Measurements from ENCODE around the gene TBC1D8. TPM values are rescaled to one million over a fixed set of nuclear protein-coding genes. Genes with fewer than 3 reads are reported as not detected.

Gene TBC1D8
- total and polyA plus RNA-seq, 2 of the 13 experiments (the other 11 are each of a cell fraction or from before 2014, with no cell fraction given): 45.1 to 95.4 TPM

DNA sequence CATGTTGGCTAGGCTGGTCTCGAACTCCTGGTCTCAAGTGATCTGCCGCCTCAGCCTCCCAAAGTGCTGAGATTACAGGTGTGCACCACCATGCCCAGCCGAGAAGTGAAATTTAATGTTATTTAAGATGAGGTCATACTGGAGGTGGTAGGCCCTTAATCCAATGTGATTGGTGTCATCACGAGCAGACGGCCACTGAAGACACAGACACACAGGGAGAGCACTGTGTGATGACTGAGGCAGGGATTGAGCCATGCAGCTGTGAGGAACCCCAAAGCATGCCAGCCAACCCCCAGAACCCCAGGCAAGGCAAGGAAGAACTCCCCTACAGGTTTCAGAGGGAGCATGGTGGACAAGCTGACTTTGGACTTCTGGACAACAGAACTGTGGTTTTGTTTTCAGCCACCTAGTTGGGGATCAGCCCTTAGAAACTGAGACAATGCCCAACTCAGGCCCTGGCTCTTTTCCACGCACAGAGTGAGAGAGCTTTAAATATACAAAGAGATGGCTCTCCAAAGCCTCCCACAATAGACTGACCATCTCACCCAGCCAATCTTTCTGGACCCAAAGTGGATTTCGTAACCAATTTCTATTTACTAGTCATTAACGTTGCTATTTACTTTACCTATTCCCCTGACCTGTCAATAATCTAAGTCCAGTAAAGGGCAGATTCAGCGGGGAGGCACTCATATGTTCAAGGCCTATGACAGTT, 34.2 kb downstream of the TBC1D8 start (continued):
- TF ChIP-seq, protein P1, sequence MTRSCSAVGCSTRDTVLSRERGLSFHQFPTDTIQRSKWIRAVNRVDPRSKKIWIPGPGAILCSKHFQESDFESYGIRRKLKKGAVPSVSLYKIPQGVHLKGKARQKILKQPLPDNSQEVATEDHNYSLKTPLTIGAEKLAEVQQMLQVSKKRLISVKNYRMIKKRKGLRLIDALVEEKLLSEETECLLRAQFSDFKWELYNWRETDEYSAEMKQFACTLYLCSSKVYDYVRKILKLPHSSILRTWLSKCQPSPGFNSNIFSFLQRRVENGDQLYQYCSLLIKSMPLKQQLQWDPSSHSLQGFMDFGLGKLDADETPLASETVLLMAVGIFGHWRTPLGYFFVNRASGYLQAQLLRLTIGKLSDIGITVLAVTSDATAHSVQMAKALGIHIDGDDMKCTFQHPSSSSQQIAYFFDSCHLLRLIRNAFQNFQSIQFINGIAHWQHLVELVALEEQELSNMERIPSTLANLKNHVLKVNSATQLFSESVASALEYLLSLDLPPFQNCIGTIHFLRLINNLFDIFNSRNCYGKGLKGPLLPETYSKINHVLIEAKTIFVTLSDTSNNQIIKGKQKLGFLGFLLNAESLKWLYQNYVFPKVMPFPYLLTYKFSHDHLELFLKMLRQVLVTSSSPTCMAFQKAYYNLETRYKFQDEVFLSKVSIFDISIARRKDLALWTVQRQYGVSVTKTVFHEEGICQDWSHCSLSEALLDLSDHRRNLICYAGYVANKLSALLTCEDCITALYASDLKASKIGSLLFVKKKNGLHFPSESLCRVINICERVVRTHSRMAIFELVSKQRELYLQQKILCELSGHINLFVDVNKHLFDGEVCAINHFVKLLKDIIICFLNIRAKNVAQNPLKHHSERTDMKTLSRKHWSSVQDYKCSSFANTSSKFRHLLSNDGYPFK (CRISPR knock-in tag; IDR thresholded peaks at IDR 0.05; ENCODE audit: borderline replicate concordance): no peak
- 0 out of 2 replicates have a peak, but pooled peaks have one; percentile 30 for TF ChIP-seq TCF7L2 (IDR thresholded peaks at IDR 0.05; ENCODE audit: low read depth, low read length)
- TF ChIP-seq NR2C2 (CRISPR knock-in tag; IDR thresholded peaks at IDR 0.05; ENCODE audit: borderline replicate concordance): peak; percentile 84
- TF ChIP-seq BRD4 (CRISPR knock-in tag; IDR thresholded peaks at IDR 0.05): peak; percentile 72; the same call in 1 of the 2 replicates
- TF ChIP-seq ZNF563 (CRISPR knock-in tag; IDR thresholded peaks at IDR 0.05): peak; percentile 47
- TF ChIP-seq, protein P2, sequence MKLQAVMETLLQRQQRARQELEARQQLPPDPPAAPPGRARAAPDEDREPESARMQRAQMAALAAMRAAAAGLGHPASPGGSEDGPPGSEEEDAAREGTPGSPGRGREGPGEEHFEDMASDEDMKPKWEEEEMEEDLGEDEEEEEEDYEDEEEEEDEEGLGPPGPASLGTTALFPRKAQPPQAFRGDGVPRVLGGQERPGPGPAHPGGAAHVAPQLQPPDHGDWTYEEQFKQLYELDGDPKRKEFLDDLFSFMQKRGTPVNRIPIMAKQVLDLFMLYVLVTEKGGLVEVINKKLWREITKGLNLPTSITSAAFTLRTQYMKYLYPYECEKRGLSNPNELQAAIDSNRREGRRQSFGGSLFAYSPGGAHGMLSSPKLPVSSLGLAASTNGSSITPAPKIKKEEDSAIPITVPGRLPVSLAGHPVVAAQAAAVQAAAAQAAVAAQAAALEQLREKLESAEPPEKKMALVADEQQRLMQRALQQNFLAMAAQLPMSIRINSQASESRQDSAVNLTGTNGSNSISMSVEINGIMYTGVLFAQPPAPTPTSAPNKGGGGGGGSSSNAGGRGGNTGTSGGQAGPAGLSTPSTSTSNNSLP (IDR thresholded peaks at IDR 0.05; ENCODE audit: low read depth, low read length): peak; percentile 90
- peak; percentile 82; the same call in 1 of the 2 replicates for TF ChIP-seq ZNF343 (CRISPR knock-in tag; IDR thresholded peaks at IDR 0.05)
- peak; percentile 67 for TF ChIP-seq LCORL (IDR thresholded peaks at IDR 0.05)
- peak; percentile 96 for TF ChIP-seq LCORL (CRISPR knock-in tag; IDR thresholded peaks at IDR 0.05)
- peak; percentile 90; the same call in 1 of the 2 replicates for TF ChIP-seq ZNF205 (CRISPR knock-in tag; IDR thresholded peaks at IDR 0.05)
- TF ChIP-seq, protein P3, sequence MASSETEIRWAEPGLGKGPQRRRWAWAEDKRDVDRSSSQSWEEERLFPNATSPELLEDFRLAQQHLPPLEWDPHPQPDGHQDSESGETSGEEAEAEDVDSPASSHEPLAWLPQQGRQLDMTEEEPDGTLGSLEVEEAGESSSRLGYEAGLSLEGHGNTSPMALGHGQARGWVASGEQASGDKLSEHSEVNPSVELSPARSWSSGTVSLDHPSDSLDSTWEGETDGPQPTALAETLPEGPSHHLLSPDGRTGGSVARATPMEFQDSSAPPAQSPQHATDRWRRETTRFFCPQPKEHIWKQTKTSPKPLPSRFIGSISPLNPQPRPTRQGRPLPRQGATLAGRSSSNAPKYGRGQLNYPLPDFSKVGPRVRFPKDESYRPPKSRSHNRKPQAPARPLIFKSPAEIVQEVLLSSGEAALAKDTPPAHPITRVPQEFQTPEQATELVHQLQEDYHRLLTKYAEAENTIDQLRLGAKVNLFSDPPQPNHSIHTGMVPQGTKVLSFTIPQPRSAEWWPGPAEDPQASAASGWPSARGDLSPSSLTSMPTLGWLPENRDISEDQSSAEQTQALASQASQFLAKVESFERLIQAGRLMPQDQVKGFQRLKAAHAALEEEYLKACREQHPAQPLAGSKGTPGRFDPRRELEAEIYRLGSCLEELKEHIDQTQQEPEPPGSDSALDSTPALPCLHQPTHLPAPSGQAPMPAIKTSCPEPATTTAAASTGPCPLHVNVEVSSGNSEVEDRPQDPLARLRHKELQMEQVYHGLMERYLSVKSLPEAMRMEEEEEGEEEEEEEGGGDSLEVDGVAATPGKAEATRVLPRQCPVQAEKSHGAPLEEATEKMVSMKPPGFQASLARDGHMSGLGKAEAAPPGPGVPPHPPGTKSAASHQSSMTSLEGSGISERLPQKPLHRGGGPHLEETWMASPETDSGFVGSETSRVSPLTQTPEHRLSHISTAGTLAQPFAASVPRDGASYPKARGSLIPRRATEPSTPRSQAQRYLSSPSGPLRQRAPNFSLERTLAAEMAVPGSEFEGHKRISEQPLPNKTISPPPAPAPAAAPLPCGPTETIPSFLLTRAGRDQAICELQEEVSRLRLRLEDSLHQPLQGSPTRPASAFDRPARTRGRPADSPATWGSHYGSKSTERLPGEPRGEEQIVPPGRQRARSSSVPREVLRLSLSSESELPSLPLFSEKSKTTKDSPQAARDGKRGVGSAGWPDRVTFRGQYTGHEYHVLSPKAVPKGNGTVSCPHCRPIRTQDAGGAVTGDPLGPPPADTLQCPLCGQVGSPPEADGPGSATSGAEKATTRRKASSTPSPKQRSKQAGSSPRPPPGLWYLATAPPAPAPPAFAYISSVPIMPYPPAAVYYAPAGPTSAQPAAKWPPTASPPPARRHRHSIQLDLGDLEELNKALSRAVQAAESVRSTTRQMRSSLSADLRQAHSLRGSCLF (CRISPR knock-in tag; IDR thresholded peaks at IDR 0.05; ENCODE audit: borderline replicate concordance): no peak
- peak; percentile 97 for TF ChIP-seq HMG20A (CRISPR knock-in tag; IDR thresholded peaks at IDR 0.05; ENCODE audit: borderline replicate concordance)
- TF ChIP-seq, protein P4, sequence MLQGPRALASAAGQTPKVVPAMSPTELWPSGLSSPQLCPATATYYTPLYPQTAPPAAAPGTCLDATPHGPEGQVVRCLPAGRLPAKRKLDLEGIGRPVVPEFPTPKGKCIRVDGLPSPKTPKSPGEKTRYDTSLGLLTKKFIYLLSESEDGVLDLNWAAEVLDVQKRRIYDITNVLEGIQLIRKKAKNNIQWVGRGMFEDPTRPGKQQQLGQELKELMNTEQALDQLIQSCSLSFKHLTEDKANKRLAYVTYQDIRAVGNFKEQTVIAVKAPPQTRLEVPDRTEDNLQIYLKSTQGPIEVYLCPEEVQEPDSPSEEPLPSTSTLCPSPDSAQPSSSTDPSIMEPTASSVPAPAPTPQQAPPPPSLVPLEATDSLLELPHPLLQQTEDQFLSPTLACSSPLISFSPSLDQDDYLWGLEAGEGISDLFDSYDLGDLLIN (CRISPR knock-in tag; IDR thresholded peaks at IDR 0.05; ENCODE audit: borderline replicate concordance): no peak
- TF ChIP-seq NR2F6 (IDR thresholded peaks at IDR 0.05): peak; percentile 99
- peak; percentile 98 for TF ChIP-seq NR2F6 (CRISPR knock-in tag; IDR thresholded peaks at IDR 0.05)
- TF ChIP-seq KDM5A (IDR thresholded peaks at IDR 0.05; ENCODE audit: borderline replicate concordance, low read length): no peak; the same call in 1 of the 2 replicates
- no peak for TF ChIP-seq NCOA5 (CRISPR knock-in tag; IDR thresholded peaks at IDR 0.05)
- TF ChIP-seq HNRNPH1 (optimal IDR thresholded peaks at IDR 0.05; ENCODE audit: low read depth, low read length): no peak
- TF ChIP-seq ZMYM2 (CRISPR knock-in tag; IDR thresholded peaks at IDR 0.05): peak; percentile 91
- peak; percentile 72; the same call in 1 of the 2 replicates for TF ChIP-seq MYC (CRISPR knock-in tag; IDR thresholded peaks at IDR 0.05; ENCODE audit: borderline replicate concordance)

Data from HepG2 (cell line).